Stimulated activated CD4-positive, alpha-beta T cell treated with anti-CD3 and anti-CD28 coated beads, Interleukin-1b, Interleukin-23, amount 100 ng/mL, for 48 hours (primary cell): ENCODE results near the gene CDK1.
A peak's percentile ranks its signal among the peaks of the same experiment; 100 is the strongest.

Experiments
- DNase-seq: peaks from one replicate; pipeline ENCODE4 v3.0.0-alpha.2; 2020

The CDK1 gene

GRCh38 chr10:60778971-60779796 is 906 bp downstream of the CDK1 start:
- DNase-seq: no peak

GRCh38 chr10:60781661-60782060 is 3.4 kb downstream of the CDK1 start:
- DNase-seq: no peak

GRCh38 chr10:60784641-60785040 is 6.4 kb downstream of the CDK1 start:
- no peak for DNase-seq

GRCh38 chr10:60788544-60788943 is 10.3 kb downstream of the CDK1 start:
- no peak for DNase-seq

GRCh38 chr10:60789340-60789739 is 11.1 kb downstream of the CDK1 start:
- DNase-seq: no peak

GRCh38 chr10:60794953-60795352 is 16.7 kb downstream of the CDK1 start:
- no peak for DNase-seq

- DNase-seq: no peak
These were observed 17.4 kb downstream of the CDK1 start for GRCh38 chr10:60795465-60796202.

GRCh38 chr10:60796481-60796880 is 18.2 kb downstream of the CDK1 start:
- no peak for DNase-seq

- DNase-seq: no peak
These were observed 18.9 kb downstream of the CDK1 start for GRCh38 chr10:60797200-60797599.

GRCh38 chr10:60798031-60798430 is 19.8 kb downstream of the CDK1 start:
- DNase-seq: no peak

GRCh38 chr10:60798870-60799269 is 20.6 kb downstream of the CDK1 start:
- no peak for DNase-seq

GRCh38 chr10:60799971-60800650 is 21.8 kb downstream of the CDK1 start:
- DNase-seq: no peak

- DNase-seq: no peak
These were observed 22.6 kb downstream of the CDK1 start for GRCh38 chr10:60800918-60801317.

- DNase-seq: no peak
These were observed 23.2 kb downstream of the CDK1 start for GRCh38 chr10:60801522-60801921.

- DNase-seq: no peak
These were observed 25.2 kb downstream of the CDK1 start for GRCh38 chr10:60803433-60803832.

- DNase-seq: no peak
These were observed 25.6 kb downstream of the CDK1 start for GRCh38 chr10:60803865-60804264.

- DNase-seq: no peak
These were observed 28.6 kb downstream of the CDK1 start for GRCh38 chr10:60806921-60807320.

GRCh38 chr10:60807499-60807898 is 29.2 kb downstream of the CDK1 start:
- no peak for DNase-seq

- no peak for DNase-seq
These were observed 29.8 kb downstream of the CDK1 start for GRCh38 chr10:60808036-60808435.

GRCh38 chr10:60809157-60809556 is 30.9 kb downstream of the CDK1 start:
- DNase-seq: no peak

- no peak for DNase-seq
These were observed 32.3 kb downstream of the CDK1 start for GRCh38 chr10:60810437-60811182.

GRCh38 chr10:60816628-60817397 is 38.5 kb downstream of the CDK1 start:
- DNase-seq: peak; percentile 5
